ENCODE results near the gene TPI1. TPM values are rescaled to one million over a fixed set of nuclear protein-coding genes. Genes with fewer than 3 reads are reported as not detected.
"Not testable (repeated sequence)": the region's sequence is repeated elsewhere in the genome, so short reads cannot be mapped to it uniquely, and the experiment has no call there.

TPI1 gene
- total RNA-seq, 1 donor from 2014 or later, result 274 TPM

DNA sequence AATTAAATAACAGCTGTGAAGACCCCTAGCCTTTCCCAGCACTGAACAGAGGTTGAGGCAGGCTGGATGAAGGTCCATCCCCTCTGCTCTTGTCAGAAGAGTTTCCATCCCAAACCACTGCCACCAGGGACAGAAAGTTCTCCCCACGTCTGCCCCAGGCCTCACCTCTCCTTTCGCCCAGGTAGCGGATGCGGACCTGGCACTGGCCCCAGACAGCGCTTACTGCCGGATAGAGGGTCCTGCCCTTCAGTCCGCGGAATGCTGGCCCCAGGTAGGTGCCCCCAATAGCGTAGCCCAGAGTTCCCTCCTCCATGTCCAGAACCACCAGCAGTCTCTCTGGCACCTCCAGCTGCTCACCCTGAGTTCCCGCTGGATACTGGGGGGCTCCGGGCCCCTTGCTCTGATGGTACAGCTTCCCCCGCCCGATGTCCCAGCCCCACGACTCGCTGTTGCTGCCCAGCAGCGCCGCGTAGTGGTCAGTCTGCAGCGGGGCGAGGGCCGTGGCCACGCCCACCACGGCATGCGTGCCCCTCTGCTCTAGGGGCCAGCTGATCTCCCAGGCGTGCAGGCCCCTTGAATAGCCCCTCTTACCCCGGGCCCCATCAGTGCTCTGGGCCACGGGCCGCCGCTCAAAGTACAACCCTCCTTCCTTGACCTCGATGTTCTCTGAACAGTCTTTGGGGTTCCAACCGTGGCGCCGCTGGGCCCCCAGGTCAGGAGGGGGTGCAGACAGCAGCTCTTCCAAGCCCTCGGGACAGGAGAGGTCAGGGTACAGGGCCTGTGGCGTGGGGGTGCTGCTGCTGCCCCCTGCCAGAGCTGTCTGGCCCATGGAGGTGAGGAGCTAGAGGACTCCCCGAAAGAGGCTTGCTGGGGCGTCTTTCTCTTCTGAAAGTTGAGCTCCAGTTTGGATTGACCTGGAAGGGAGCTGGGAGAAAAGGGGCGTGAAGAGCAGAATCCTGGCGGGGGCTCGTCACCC is 5.0 kb downstream of the TPI1 start:
- Histone ChIP-seq H3K4me1 (peaks cover 38% of the 10 kb centered on the region), H3K36me3 (peaks cover 0 to 14% of the 10 kb centered on the region in 2 donors), H3K27me3 (no peaks in the 10 kb centered on the region), H3K4me3 (peak overlapping the region; percentile 67 to 70), H3K9me3 (no peaks in the 10 kb centered on the region), H3K27ac (peak overlapping the region; percentile 86)
- intact Hi-C loops (cut with DNase I), result no loop called here
- DNase-seq (ENCODE audit: extremely low spot score in 2 of 2), result no peak
- TF ChIP-seq, protein P1, sequence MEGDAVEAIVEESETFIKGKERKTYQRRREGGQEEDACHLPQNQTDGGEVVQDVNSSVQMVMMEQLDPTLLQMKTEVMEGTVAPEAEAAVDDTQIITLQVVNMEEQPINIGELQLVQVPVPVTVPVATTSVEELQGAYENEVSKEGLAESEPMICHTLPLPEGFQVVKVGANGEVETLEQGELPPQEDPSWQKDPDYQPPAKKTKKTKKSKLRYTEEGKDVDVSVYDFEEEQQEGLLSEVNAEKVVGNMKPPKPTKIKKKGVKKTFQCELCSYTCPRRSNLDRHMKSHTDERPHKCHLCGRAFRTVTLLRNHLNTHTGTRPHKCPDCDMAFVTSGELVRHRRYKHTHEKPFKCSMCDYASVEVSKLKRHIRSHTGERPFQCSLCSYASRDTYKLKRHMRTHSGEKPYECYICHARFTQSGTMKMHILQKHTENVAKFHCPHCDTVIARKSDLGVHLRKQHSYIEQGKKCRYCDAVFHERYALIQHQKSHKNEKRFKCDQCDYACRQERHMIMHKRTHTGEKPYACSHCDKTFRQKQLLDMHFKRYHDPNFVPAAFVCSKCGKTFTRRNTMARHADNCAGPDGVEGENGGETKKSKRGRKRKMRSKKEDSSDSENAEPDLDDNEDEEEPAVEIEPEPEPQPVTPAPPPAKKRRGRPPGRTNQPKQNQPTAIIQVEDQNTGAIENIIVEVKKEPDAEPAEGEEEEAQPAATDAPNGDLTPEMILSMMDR (IDR thresholded peaks at IDR 0.05), result peak; percentile 35 to 91 (median 77)
- TF ChIP-seq POLR2AphosphoS5 (IDR thresholded peaks at IDR 0.05; ENCODE audit: insufficient read depth in 1 of 2, low read depth in 1 of 2), result no peak
- no peak for TF ChIP-seq POLR2A (IDR thresholded peaks at IDR 0.05)

DNA sequence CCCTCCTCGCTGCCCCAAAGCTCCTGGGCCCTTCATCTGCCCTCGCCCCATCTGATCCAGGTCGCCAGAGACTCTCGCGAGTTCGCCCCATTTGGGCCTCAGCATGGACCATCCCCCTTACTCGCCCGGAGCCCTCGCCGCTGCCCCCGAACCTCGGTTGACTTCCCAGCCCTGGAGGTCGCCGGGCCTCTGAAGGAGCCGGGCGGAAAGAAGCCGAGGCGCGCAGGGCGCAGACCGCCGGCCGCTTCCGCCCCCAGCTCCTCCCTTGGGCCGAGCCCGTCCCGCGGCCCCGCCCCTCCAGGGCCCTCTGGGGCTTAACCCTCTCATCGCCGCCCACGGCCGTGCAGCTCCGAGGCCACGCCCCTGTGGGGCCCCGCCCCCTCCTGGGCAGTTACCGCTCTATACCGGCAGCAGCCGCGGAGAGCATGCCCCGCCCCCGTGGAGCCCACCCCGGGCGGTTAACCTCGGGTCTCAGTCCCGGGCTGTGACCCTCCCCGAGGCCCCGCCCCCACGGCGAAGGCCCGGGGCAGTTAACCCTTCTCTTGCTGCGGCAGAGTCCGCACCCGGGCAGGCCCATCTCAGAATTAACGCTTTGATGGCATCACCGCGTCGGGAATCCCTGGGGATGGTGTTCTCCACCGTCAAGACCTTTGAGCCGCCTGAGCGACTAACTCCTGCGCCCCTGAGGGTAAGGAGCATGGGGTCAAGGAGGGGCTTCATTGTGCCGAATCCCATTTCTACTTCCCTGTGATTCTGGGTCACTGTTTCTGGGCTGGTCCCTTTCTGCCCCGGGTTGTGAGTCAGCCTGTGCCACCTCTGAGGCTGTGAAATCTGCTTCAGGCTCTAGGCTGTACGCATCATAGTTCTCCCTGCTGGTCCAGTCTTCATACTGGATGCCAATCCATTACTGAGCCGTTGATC is 6.0 kb downstream of the TPI1 start, which contains the start of gene SPSB2:
Gene SPSB2 (minus strand): TSS at position 210 of the 921 bp plus-strand sequence. CDS start 402 bp downstream, outside the sequence.
- intact Hi-C loops (cut with DNase I), result no loop called here
- DNase-seq (ENCODE audit: extremely low spot score in 2 of 2), result peak in 1 of 2 donors; percentile 93
- peaks cover 0 to 14% of the 10 kb centered on the region in 2 donors for H3K36me3 ChIP-seq
- H3K4me3 ChIP-seq, result peak within 1 kb of the TSS; percentile 67 to 70
- peaks cover 34% of the 10 kb centered on the region for H3K4me1 ChIP-seq
- H3K9me3 ChIP-seq, result no peaks in the 10 kb centered on the region
- TF ChIP-seq, protein P1 (IDR thresholded peaks at IDR 0.05), result no peak
- TF ChIP-seq POLR2A (IDR thresholded peaks at IDR 0.05) (peak in 1 of 2 donors; percentile 63), POLR2AphosphoS5 (IDR thresholded peaks at IDR 0.05; ENCODE audit: insufficient read depth in 1 of 2, low read depth in 1 of 2) (peak; percentile 33 to 89)
- no peaks in the 10 kb centered on the region for H3K27me3 ChIP-seq
- peak within 1 kb of the TSS; percentile 86 for H3K27ac ChIP-seq

DNA sequence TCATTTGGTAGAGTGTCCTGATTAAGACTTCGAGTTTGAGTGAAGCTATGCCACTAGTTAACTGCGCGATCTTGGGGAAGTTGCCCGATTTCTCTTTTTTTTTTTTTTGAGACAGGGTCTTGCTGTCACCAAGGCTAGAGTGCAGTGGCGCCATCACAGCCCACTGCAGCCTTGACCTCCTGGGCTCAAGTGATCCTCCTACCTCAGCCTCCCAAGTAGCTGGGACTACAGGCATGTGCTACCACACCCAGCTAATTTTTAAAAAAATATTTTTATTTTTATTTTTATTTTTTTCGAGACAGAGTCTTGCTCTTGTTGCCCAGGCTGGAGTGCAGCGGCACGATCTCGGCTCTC is 6.7 kb downstream of the TPI1 start:
- H3K27me3 ChIP-seq; H3K9me3 ChIP-seq; DNase-seq (ENCODE audit: extremely low spot score in 2 of 2); intact Hi-C loops (cut with DNase I): not testable (repeated sequence)
- Histone ChIP-seq H3K4me3 (peak overlapping the region; percentile 67 to 70), H3K36me3 (peaks cover 0 to 14% of the 10 kb centered on the region in 2 donors), H3K4me1 (peaks cover 28% of the 10 kb centered on the region), H3K27ac (peak overlapping the region; percentile 86)

DNA sequence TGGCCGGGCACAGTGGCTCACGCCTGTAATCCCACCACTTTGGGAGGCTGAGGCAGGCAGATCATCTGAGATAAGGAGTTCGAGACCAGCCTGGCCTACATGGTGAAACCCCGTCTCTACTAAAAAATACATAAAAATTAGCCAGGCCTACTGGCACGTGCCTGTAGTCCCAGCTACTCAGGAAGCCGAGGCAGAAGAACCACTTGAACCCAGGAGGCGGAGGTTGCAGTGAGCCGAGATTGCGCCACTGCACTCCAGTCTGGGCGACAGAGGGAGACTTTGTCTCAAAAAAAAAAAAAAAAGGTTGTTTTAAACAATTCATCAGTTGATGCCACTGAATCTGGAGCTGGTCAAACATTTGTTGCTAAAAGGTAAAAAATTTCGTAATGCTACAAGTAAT is 12.5 kb downstream of the TPI1 start:
- DNase-seq (ENCODE audit: extremely low spot score in 2 of 2); H3K4me1 ChIP-seq; intact Hi-C loops (cut with DNase I); H3K27ac ChIP-seq; H3K27me3 ChIP-seq; H3K4me3 ChIP-seq; H3K9me3 ChIP-seq: not testable (repeated sequence)
- peaks cover 0 to 12% of the 10 kb centered on the region in 2 donors for H3K36me3 ChIP-seq

DNA sequence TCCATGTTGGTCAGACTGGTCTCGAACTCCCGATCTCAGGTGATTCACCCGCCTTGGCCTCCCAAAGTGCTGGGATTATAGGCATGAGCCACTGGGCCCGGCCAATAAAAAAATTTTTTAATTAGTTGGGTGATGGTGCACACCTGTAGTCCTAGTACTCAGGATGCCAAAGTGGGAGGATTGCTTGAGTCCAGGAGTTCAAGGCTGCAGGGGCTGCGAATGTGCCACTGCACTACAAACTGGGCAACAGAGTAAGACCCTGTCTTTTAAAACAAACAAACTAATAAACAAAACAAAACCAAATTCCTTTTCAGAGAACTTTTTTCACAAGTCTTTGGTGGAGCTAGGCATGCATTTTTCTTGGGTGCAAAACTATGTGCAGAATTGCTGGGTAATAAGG is 15.9 kb downstream of the TPI1 start:
- Histone ChIP-seq H3K27ac (no peak overlapping the region), H3K9me3 (no peaks in the 10 kb centered on the region), H3K27me3 (no peaks in the 10 kb centered on the region), H3K36me3 (peaks cover 0 to 16% of the 10 kb centered on the region in 2 donors), H3K4me1 (no peaks in the 10 kb centered on the region), H3K4me3 (no peak overlapping the region)
- no peak for DNase-seq (ENCODE audit: extremely low spot score in 2 of 2)
- no peak for TF ChIP-seq POLR2AphosphoS5 (IDR thresholded peaks at IDR 0.05; ENCODE audit: insufficient read depth in 1 of 2, low read depth in 1 of 2)
- TF ChIP-seq, protein P1 (IDR thresholded peaks at IDR 0.05), result no peak
- TF ChIP-seq POLR2A (IDR thresholded peaks at IDR 0.05), result no peak
- intact Hi-C loops (cut with DNase I), result no loop called here

All from vagina (tissue), 2 donors.